H1 (cell line): ENCODE data around the gene CCDC77. TPM values are rescaled to one million over a fixed set of nuclear protein-coding genes. Genes with fewer than 3 reads are reported as not detected.

Source experiments
- CTCF ChIA-PET: fragments of 300-600 bp; sonication (Branson Sonifier 250); formaldehyde crosslinking; loops from one replicate; lab custom pipeline; 2021; ENCODE audit not compliant: partially characterized antibody; lab: Charles Lee
- POLR2A ChIA-PET: fragments of 300-600 bp; sonication (Branson Sonifier 250); formaldehyde crosslinking; loops from one replicate; lab custom pipeline; 2021; ENCODE audit warnings: inconsistent platforms; ENCODE audit not compliant: partially characterized antibody; lab: Charles Lee
- DNase-seq, 2 experiments: peaks; one replicate each; pipeline versions ENCODE4 v3.0.0 to v3.0.0-alpha.2; 2010 to 2022; ENCODE audit warnings: low spot score in 2 of 2, low read depth in 1 of 2, mixed read lengths in 1 of 2
- FAIRE-seq: peaks from 2 replicates; lab custom pipeline; 2011; peaks lifted over from hg19 to GRCh38; lab: Jason Lieb, UNC
- H2AFZ ChIP-seq: 2 replicates; pipeline ENCODE4 v1.8.1; 2012; ENCODE audit warnings: low read length, inconsistent platforms
- H2AK5ac ChIP-seq: 2 replicates; pipeline ENCODE4 v1.6.1; 2013; ENCODE audit warnings: low read depth, low read length
- H2BK120ac ChIP-seq: replicated peaks from 2 replicates; pipeline ENCODE3; 2013; ENCODE audit warnings: low read depth, low read length, inconsistent platforms
- H2BK12ac ChIP-seq: 2 replicates; pipeline ENCODE4 v1.6.1; 2013; ENCODE audit warnings: low read depth, low read length
- H2BK15ac ChIP-seq: 2 replicates; pipeline ENCODE4 v1.6.1; 2013; ENCODE audit warnings: low read length
- H2BK20ac ChIP-seq: 2 replicates; pipeline ENCODE4 v1.6.1; 2013; ENCODE audit warnings: low read length
- H2BK5ac ChIP-seq: 2 replicates; pipeline ENCODE4 v1.6.1; 2013; ENCODE audit warnings: low read depth, low read length
- H3K14ac ChIP-seq: 2 replicates; pipeline ENCODE4 v1.6.1; 2013; ENCODE audit warnings: inconsistent platforms; ENCODE audit not compliant: insufficient read length
- H3K18ac ChIP-seq: 2 replicates; pipeline ENCODE4 v1.6.1; 2013; ENCODE audit warnings: low read length; ENCODE audit errors: extremely low read depth
- H3K23ac ChIP-seq: 2 replicates; pipeline ENCODE4 v1.6.1; 2013; ENCODE audit warnings: inconsistent platforms; ENCODE audit not compliant: insufficient read length
- H3K23me2 ChIP-seq: 2 replicates; pipeline ENCODE4 v1.6.1; 2013; ENCODE audit warnings: low read depth, low read length
- H3K27ac ChIP-seq: 2 replicates; pipeline ENCODE4 v1.6.1; 2011; ENCODE audit warnings: low read depth, low read length, inconsistent platforms
- H3K27me3 ChIP-seq, 4 experiments: replicated peaks in 1 of 4; 1 replicate in 1 of 4; 2 replicates in 3 of 4; pipeline versions ENCODE4 v1.6.1 to v1.8.1; 2011 to 2013; ENCODE audit warnings: low read length in 3 of 4, mild to moderate bottlenecking in 3 of 4, inconsistent platforms in 2 of 4, mixed read lengths in 2 of 4, moderate library complexity in 1 of 4; ENCODE audit not compliant: control insufficient read depth in 3 of 4, insufficient read depth in 3 of 4; ENCODE audit errors: extremely low read depth in 1 of 4
- H3K36me3 ChIP-seq, 4 experiments: 2 replicates each; pipeline versions ENCODE4 v1.6.1 to v1.8.1; 2011 to 2013; ENCODE audit warnings: mild to moderate bottlenecking in 4 of 4, low read length in 3 of 4, moderate library complexity in 2 of 4, control low read depth in 1 of 4, inconsistent platforms in 1 of 4; ENCODE audit not compliant: insufficient read depth in 4 of 4, control insufficient read depth in 2 of 4
- H3K4ac ChIP-seq: replicated peaks from 2 replicates; pipeline ENCODE3; 2013; ENCODE audit warnings: low read length, low read depth, mixed read lengths, inconsistent platforms; ENCODE audit not compliant: insufficient read length
- H3K4me1 ChIP-seq, 4 experiments: replicated peaks in 1 of 4; 1 replicate in 1 of 4; 2 replicates in 3 of 4; pipeline versions ENCODE4 v1.6.1 to v1.8.1; 2011 to 2013; ENCODE audit warnings: low read length in 3 of 4, inconsistent platforms in 2 of 4, mixed read lengths in 1 of 4; ENCODE audit not compliant: insufficient read depth in 4 of 4, control insufficient read depth in 3 of 4
- H3K4me2 ChIP-seq, 2 experiments: 2 replicates each; pipeline versions ENCODE4 v1.6.1 to v1.8.1; 2011 to 2013; ENCODE audit warnings: low read depth in 2 of 2, low read length in 2 of 2, control low read depth in 1 of 2, inconsistent platforms in 1 of 2, mild to moderate bottlenecking in 1 of 2; ENCODE audit not compliant: insufficient read depth in 1 of 2
- H3K4me3 ChIP-seq, 4 experiments: fragments of 200-600, 300-600 bp in 1 of 4; sonication (generic), shearing (Covaris generic), sonication (Bioruptor Twin) in 1 of 4; 2 replicates each; pipeline versions ENCODE4 v1.5.1 to v1.8.1; 2011 to 2016; ENCODE audit warnings: low read length in 4 of 4, low read depth in 3 of 4, control low read depth in 2 of 4, inconsistent platforms in 2 of 4, mild to moderate bottlenecking in 2 of 4, mixed read lengths in 1 of 4, moderate library complexity in 1 of 4; ENCODE audit not compliant: insufficient read depth in 2 of 4; ENCODE audit errors: extremely low read depth in 1 of 4
- H3K56ac ChIP-seq: replicated peaks from 2 replicates; pipeline ENCODE3; 2013; ENCODE audit warnings: low read depth, mild to moderate bottlenecking, mixed read lengths, low read length, inconsistent platforms; ENCODE audit not compliant: insufficient read length
- H3K79me1 ChIP-seq: 2 replicates; pipeline ENCODE4 v1.6.1; 2013; ENCODE audit warnings: low read depth, low read length, control low read depth
- H3K79me2 ChIP-seq, 2 experiments: 2 replicates each; pipeline versions ENCODE4 v1.6.1 to v1.8.1; 2012 to 2013; ENCODE audit warnings: low read length in 2 of 2, mild to moderate bottlenecking in 2 of 2, inconsistent platforms in 1 of 2; ENCODE audit not compliant: insufficient read depth in 2 of 2, control insufficient read depth in 1 of 2
- H3K9ac ChIP-seq, 4 experiments: replicated peaks in 1 of 4; 1 replicate in 1 of 4; 2 replicates in 3 of 4; pipeline versions ENCODE4 v1.6.1 to v1.8.1; 2011 to 2013; ENCODE audit warnings: low read depth in 3 of 4, low read length in 3 of 4, control low read depth in 2 of 4, mild to moderate bottlenecking in 2 of 4, moderate library complexity in 2 of 4, inconsistent platforms in 1 of 4; ENCODE audit errors: extremely low read depth in 1 of 4
- H3K9me3 ChIP-seq, 2 experiments: 2 replicates each; pipeline versions ENCODE4 v1.6.1 to v1.8.1; 2012 to 2013; ENCODE audit warnings: mild to moderate bottlenecking in 2 of 2, moderate library complexity in 2 of 2, control low read depth in 1 of 2, inconsistent platforms in 1 of 2, low read depth in 1 of 2, low read length in 1 of 2, mixed read lengths in 1 of 2; ENCODE audit not compliant: insufficient read depth in 2 of 2
- H4K20me1 ChIP-seq, 2 experiments: replicated peaks in 1 of 2; 2 replicates each; pipeline versions ENCODE3 to v1.8.1; 2011 to 2013; ENCODE audit warnings: inconsistent platforms in 2 of 2, low read length in 2 of 2, mild to moderate bottlenecking in 1 of 2; ENCODE audit not compliant: insufficient read depth in 2 of 2, control insufficient read depth in 1 of 2
- H4K5ac ChIP-seq: 2 replicates; pipeline ENCODE4 v1.6.1; 2013; ENCODE audit warnings: low read length, low read depth, mixed read lengths, inconsistent platforms; ENCODE audit not compliant: insufficient read length
- H4K8ac ChIP-seq: 2 replicates; pipeline ENCODE4 v1.8.0; 2013; ENCODE audit warnings: mild to moderate bottlenecking, moderate library complexity, low read length, inconsistent platforms; ENCODE audit not compliant: insufficient read depth; ENCODE audit errors: extremely low read depth
- H4K91ac ChIP-seq: replicated peaks from 2 replicates; pipeline ENCODE3; 2013; ENCODE audit warnings: low read length, mixed read lengths, inconsistent platforms; ENCODE audit not compliant: insufficient read length
- CTCF ChIP-seq, 3 experiments: IDR thresholded peaks; 1 replicate in 2 of 3; 2 replicates in 1 of 3; pipeline versions ENCODE4 v1.5.1 to v1.6.1; 2011; ENCODE audit warnings: low read length in 3 of 3, mild to moderate bottlenecking in 3 of 3, inconsistent platforms in 2 of 3, low read depth in 1 of 3, moderate library complexity in 1 of 3; ENCODE audit not compliant: insufficient read depth in 1 of 3; ENCODE audit errors: control extremely low read depth in 1 of 3
- TBP ChIP-seq: IDR thresholded peaks from 2 replicates; pipeline ENCODE4 v1.6.1; 2011; ENCODE audit warnings: low read depth, low read length, improper control_type of control experiment
- WGBS, 2 experiments: shearing (Covaris generic) in 1 of 2; methylation state at CpG; one replicate each; pipeline versions ENCODE4 v1.1.6 to v1.1.7; 2013 to 2015; ENCODE audit warnings: low lambda C conversion rate in 2 of 2, mixed read lengths in 2 of 2, inconsistent platforms in 1 of 2, low coverage in 1 of 2, missing lambda C conversion rate in 1 of 2; ENCODE audit not compliant: insufficient replicate concordance in 2 of 2, insufficient coverage in 1 of 2, insufficient read length in 1 of 2; ENCODE audit errors: extremely low coverage in 1 of 2, missing lambda C conversion rate in 1 of 2; 5-methylcytosine and 5-hydroxymethylcytosine counted together
- polyA plus RNA-seq, 7 experiments: library from polyadenylated mRNA; depleted of rRNA in 3 of 7; stranded (reverse) in 5 of 7; unstranded in 2 of 7; fragments of >200 nt in 5 of 7; fragments of 200-250 nt in 2 of 7; gene quantifications; 1 replicate in 5 of 7; 2 replicates in 1 of 7; 4 replicates in 1 of 7; pipeline versions ENCODE4 v1.2.1 to v1.2.3, GENCODE V29; 2011 to 2013; ENCODE audit warnings: missing spikeins in 2 of 7, mixed read lengths in 2 of 7
- total RNA-seq: library from RNA; stranded (reverse); fragmentation: NEBNext Ultra II Directional; extraction: Animal tissue kit (Norgen Biotek cat#: 25700); gene quantifications from 2 replicates; pipeline ENCODE4 v1.2.1, GENCODE V29; 2021

The CCDC77 gene
- total and polyA plus RNA-seq, 2 of the 8 experiments (the other 6 are each of a cell fraction or from before 2014, with no cell fraction given) = 10.3 to 30.4 TPM

- Histone ChIP-seq H4K8ac (peak overlapping the region; percentile 81; the same call in 1 of the 2 replicates), H2BK20ac (no peak overlapping the region), H3K4me1 (no peaks in the 10 kb centered on the region; a peak in 1 of 7 replicates), H3K9me3 (no peaks in the 10 kb centered on the region), H2AFZ (peak overlapping the region; percentile 47; the same call in 1 of the 2 replicates), H3K9ac (peak overlapping the region; percentile 75 to 96 (median 84)), H2BK15ac (no peak overlapping the region), H3K4me2 (peak overlapping the region; percentile 79 to 82), H3K27ac (peak overlapping the region; percentile 54), H2BK120ac (no peak overlapping the region), H4K20me1 (peaks cover 0 to 5% of the 10 kb centered on the region in 2 experiments), H3K4me3 (peak overlapping the region; percentile 81 to 99 (median 86)), H3K79me1 (peaks cover 7% of the 10 kb centered on the region), H4K91ac (no peak overlapping the region), H3K4ac (no peak overlapping the region), H3K36me3 (peaks cover 2 to 16% (median 6%) of the 10 kb centered on the region in 4 experiments; a peak in 7 of 8 replicates), H3K79me2 (peaks cover 0 to 37% of the 10 kb centered on the region in 2 experiments; a peak in 3 of 4 replicates), H3K14ac (no peak overlapping the region), H2BK5ac (no peak overlapping the region; the same call in 1 of the 2 replicates), H3K23ac (no peak overlapping the region), H3K56ac (no peak overlapping the region), H3K23me2 (0 out of 2 replicates have a peak, but pooled peaks cover 3% of the 10 kb centered on the region), H2BK12ac (0 out of 2 replicates have a peak overlapping the region, but pooled peaks have one; percentile 70), H3K27me3 (no peaks in the 10 kb centered on the region), H4K5ac (no peak overlapping the region), H2AK5ac (no peak overlapping the region), H3K18ac (no peak overlapping the region)
- FAIRE-seq = no peak
- ChIA-PET CTCF (interaction anchor here (0.7 to 1.8 kb wide), 6 partner anchors 13 to 143 kb away, joined by 3 to 5 read pairs (median 4); partner anchors contain the start of gene KDM5A), POLR2A (interaction anchor here (1.0 to 5.0 kb wide), 7 partner anchors 9 to 47 kb away, joined by 3 to 73 read pairs (median 4); partner anchors contain the start of gene KDM5A)
- no peak for DNase-seq
- 0% methylated on average over 8 of the region's 8 CpGs; no CpG with 5 or more reads in 1 of the 2 experiments for WGBS, 2 experiments
- TF ChIP-seq TBP (no peak), CTCF (IDR thresholded peaks at IDR 0.05; ENCODE audit: control extremely low read depth in 1 of 3, insufficient read depth in 1 of 3, low read depth in 1 of 3, low read length in 3 of 3) (peak in 1 of 3 experiments; percentile 31; a peak in 1 of 4 replicates)
Measured at GRCh38 chr12:402029-402389, 565 bp downstream of the CCDC77 start.
